Stomach (tissue), 4 donors: ENCODE measurements around the gene LRRC3.

Experiments
- POLR2A ChIP-seq, 4 donors: fragments of 450-650 bp; IDR thresholded peaks; one replicate each; pipeline ENCODE4 v1.6.1; 2016; ENCODE audit warnings: antibody characterized with exemption in 4 of 4, control low read depth in 2 of 4, mild to moderate bottlenecking in 1 of 4, moderate library complexity in 1 of 4
- TF ChIP-seq, protein P1 (sequence below), 7 experiments: fragments of 450-650 bp in 4 of 7; fragments of 200-600 bp in 3 of 7; sonication (generic) in 3 of 7; IDR thresholded peaks; one replicate each; pipeline ENCODE4 v1.5.1; 2016 to 2019; ENCODE audit warnings: antibody characterized with exemption in 7 of 7, control low read depth in 2 of 7, mild to moderate bottlenecking in 1 of 7

DNA sequence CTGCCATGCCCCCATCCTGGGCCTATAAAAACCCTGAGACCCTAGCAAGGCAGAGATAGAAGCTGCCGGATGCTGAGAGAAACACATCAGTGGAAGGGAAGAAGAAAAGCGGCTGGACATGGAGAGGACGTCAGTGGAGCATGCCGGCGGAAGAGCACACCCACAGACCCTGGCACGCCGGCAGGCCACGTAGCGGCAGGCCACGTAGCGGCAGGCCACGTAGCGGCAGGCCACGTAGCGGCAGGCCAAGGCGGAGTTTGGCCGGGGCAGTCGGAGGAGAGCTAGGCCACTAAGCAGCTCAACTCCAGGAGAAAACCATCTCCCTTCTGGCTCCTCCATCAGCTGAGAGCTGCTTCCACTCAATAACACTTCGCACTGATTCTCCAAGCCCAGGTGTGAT, 35.1 kb downstream of the LRRC3 start:
- TF ChIP-seq POLR2A (IDR thresholded peaks at IDR 0.05), result no peak
- TF ChIP-seq, protein P1, sequence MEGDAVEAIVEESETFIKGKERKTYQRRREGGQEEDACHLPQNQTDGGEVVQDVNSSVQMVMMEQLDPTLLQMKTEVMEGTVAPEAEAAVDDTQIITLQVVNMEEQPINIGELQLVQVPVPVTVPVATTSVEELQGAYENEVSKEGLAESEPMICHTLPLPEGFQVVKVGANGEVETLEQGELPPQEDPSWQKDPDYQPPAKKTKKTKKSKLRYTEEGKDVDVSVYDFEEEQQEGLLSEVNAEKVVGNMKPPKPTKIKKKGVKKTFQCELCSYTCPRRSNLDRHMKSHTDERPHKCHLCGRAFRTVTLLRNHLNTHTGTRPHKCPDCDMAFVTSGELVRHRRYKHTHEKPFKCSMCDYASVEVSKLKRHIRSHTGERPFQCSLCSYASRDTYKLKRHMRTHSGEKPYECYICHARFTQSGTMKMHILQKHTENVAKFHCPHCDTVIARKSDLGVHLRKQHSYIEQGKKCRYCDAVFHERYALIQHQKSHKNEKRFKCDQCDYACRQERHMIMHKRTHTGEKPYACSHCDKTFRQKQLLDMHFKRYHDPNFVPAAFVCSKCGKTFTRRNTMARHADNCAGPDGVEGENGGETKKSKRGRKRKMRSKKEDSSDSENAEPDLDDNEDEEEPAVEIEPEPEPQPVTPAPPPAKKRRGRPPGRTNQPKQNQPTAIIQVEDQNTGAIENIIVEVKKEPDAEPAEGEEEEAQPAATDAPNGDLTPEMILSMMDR (IDR thresholded peaks at IDR 0.05), result no peak
